ENCODE results near the gene RBP4.
A peak's percentile ranks its signal among the peaks of the same experiment; 100 is the strongest.
"Not testable (repeated sequence)": the region's sequence is repeated elsewhere in the genome, so short reads cannot be mapped to it uniquely, and the experiment has no call there.

Gene RBP4

GRCh38 chr10:93566435-93567276, 34.4 kb downstream of the RBP4 start, which contains the start of gene FFAR4:
TSS of gene FFAR4 (plus strand) at chr10:93566665. CDS start at chr10:93566721, 56 bp downstream.
- no peak for DNase-seq (ENCODE audit: low read depth in 3 of 3)

- no peak for DNase-seq (ENCODE audit: low read depth in 3 of 3)
These were observed 35.6 kb downstream of the RBP4 start for GRCh38 chr10:93565446-93565845.

- DNase-seq (ENCODE audit: low read depth in 3 of 3): no peak
These were observed 40.5 kb downstream of the RBP4 start for GRCh38 chr10:93560541-93560940.

GRCh38 chr10:93559490-93559889, 41.5 kb downstream of the RBP4 start:
- DNase-seq (ENCODE audit: low read depth in 3 of 3): no peak

GRCh38 chr10:93554760-93555432, 46.1 kb downstream of the RBP4 start:
- DNase-seq (ENCODE audit: low read depth in 3 of 3): peak in 1 of 3 experiments; percentile 13

- DNase-seq (ENCODE audit: low read depth in 3 of 3): no peak
These were observed 46.7 kb downstream of the RBP4 start for GRCh38 chr10:93554316-93554663.

- DNase-seq (ENCODE audit: low read depth in 3 of 3): no peak
These were observed 47.3 kb downstream of the RBP4 start for GRCh38 chr10:93553482-93554315.

GRCh38 chr10:93552780-93553179, 48.3 kb downstream of the RBP4 start:
- DNase-seq (ENCODE audit: low read depth in 3 of 3): no peak

- no peak for DNase-seq (ENCODE audit: low read depth in 3 of 3)
These were observed 50.4 kb downstream of the RBP4 start for GRCh38 chr10:93550606-93551005.

- no peak for DNase-seq (ENCODE audit: low read depth in 3 of 3)
These were observed 52.5 kb downstream of the RBP4 start for GRCh38 chr10:93548376-93549071.

- DNase-seq (ENCODE audit: low read depth in 3 of 3): no peak
These were observed 53.5 kb downstream of the RBP4 start for GRCh38 chr10:93547522-93547921.

- not testable (repeated sequence) for DNase-seq (ENCODE audit: low read depth in 3 of 3)
These were observed 54.0 kb downstream of the RBP4 start for GRCh38 chr10:93546995-93547394.

GRCh38 chr10:93542358-93542791, 58.7 kb downstream of the RBP4 start:
- no peak for DNase-seq (ENCODE audit: low read depth in 3 of 3)

Measured in stimulated activated CD4-positive, alpha-beta T cell treated with anti-CD3 and anti-CD28 coated beads, TNF-alpha, amount 100 ng/mL, for 4 hours (primary cell).